Natural killer cell (primary cell): ENCODE data around the gene LEFTY1. TPM values are rescaled to one million over a fixed set of nuclear protein-coding genes. Genes with fewer than 3 reads are reported as not detected.
"Not testable (repeated sequence)": the region's sequence is repeated elsewhere in the genome, so short reads cannot be mapped to it uniquely, and the experiment has no call there.

ENCODE experiments used
- ATAC-seq, 3 donors: fragments of 150-1000 bp in 2 of 3; fragments of 200-7000 bp in 1 of 3; cut with Tn5 transposase; 1 replicate in 1 of 3; 2 replicates in 2 of 3; pipeline ENCODE4 v1.10.0; 2021; ENCODE audit warnings: mild to moderate bottlenecking in 2 of 3, moderate library complexity in 2 of 3
- DNase-seq, 2 donors: peaks; one replicate each; pipeline versions ENCODE4 v3.0.0 to v3.0.0-alpha.2; 2013 to 2021; ENCODE audit warnings: mixed read lengths in 1 of 2
- H3K27ac ChIP-seq: one replicate; pipeline ENCODE4 v1.5.1; 2013; ENCODE audit warnings: mild to moderate bottlenecking, low read length
- H3K27me3 ChIP-seq: one replicate; pipeline ENCODE4 v1.6.1; 2013; ENCODE audit warnings: low read length; ENCODE audit not compliant: control insufficient read depth, insufficient read depth
- H3K36me3 ChIP-seq: one replicate; pipeline ENCODE4 v1.6.1; 2013; ENCODE audit warnings: low read length; ENCODE audit not compliant: control insufficient read depth, insufficient read depth
- H3K4me1 ChIP-seq: one replicate; pipeline ENCODE4 v1.6.1; 2013; ENCODE audit warnings: low read length; ENCODE audit not compliant: control insufficient read depth, insufficient read depth
- H3K4me3 ChIP-seq: one replicate; pipeline ENCODE4 v1.5.1; 2013; ENCODE audit warnings: low read length
- H3K9me3 ChIP-seq: one replicate; pipeline ENCODE4 v1.6.1; 2013; ENCODE audit warnings: low read length; ENCODE audit not compliant: control insufficient read depth, insufficient read depth
- H3K27ac Mint-ChIP-seq, 2 donors: one replicate each; pipeline ENCODE4 v1.8.0; 2022; ENCODE audit warnings: mild to moderate bottlenecking in 2 of 2, mixed read lengths in 2 of 2, moderate library complexity in 1 of 2
- H3K27me3 Mint-ChIP-seq, 2 donors: one replicate each; pipeline ENCODE4 v1.8.0; 2022; ENCODE audit warnings: low read depth in 2 of 2, mixed read lengths in 2 of 2
- H3K36me3 Mint-ChIP-seq: one replicate; pipeline ENCODE4 v1.8.0; 2022; ENCODE audit warnings: mixed read lengths
- H3K4me1 Mint-ChIP-seq, 2 donors: one replicate each; pipeline ENCODE4 v1.8.0; 2022; ENCODE audit warnings: mixed read lengths in 2 of 2
- H3K4me3 Mint-ChIP-seq: one replicate; pipeline ENCODE4 v1.8.0; 2022; ENCODE audit warnings: mild to moderate bottlenecking, moderate library complexity, mixed read lengths
- H3K9me3 Mint-ChIP-seq, 2 donors: one replicate each; pipeline ENCODE4 v1.8.0; 2022; ENCODE audit warnings: mixed read lengths in 2 of 2
- WGBS: methylation state at CpG from one replicate; pipeline ENCODE4 v1.1.7; 2013; ENCODE audit warnings: missing lambda C conversion rate; ENCODE audit not compliant: insufficient coverage; 5-methylcytosine and 5-hydroxymethylcytosine counted together
- intact Hi-C: fragments of 100-400 bp; cut with micrococcal nuclease; formaldehyde crosslinking; loops from one replicate; pipeline ENCODE4 v1.14.2; 2022
- total RNA-seq, 4 donors: library from RNA; stranded (reverse); fragments of 120-200 nt in 1 of 4; gene quantifications; one replicate each; pipeline versions ENCODE4 v1.2.3 to v1.2.4, GENCODE V29; 2013 to 2022
- TF ChIP-seq, protein P1 (sequence below): fragments of 200-600 bp; IDR thresholded peaks from one replicate; pipeline ENCODE4 v1.8.0; 2022; ENCODE audit warnings: antibody characterized with exemption

The LEFTY1 gene
- total RNA-seq, 3 donors from 2014 or later (not counting 1 experiment from before 2014, with no cell fraction given), result not detected

DNA sequence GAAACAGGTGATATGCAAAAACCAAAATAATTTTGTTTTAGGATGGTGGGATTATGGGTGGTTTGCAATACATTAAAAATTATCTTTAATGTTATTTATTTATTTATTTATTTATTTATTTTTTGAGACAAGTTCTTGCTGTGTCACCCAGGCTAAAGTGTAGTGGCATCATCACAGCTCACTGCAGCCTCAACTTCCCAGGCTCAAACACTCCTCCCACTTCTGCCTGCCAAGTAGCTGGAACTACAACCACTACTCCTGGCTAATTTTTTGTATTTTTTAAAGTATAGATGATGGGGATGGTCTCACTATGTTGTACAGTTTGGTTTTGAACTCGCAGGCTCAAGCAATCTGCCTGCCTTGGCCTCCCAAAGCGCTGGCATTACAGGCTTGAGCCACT is 41.6 kb upstream of the LEFTY1 start:
- TF ChIP-seq, protein P1, sequence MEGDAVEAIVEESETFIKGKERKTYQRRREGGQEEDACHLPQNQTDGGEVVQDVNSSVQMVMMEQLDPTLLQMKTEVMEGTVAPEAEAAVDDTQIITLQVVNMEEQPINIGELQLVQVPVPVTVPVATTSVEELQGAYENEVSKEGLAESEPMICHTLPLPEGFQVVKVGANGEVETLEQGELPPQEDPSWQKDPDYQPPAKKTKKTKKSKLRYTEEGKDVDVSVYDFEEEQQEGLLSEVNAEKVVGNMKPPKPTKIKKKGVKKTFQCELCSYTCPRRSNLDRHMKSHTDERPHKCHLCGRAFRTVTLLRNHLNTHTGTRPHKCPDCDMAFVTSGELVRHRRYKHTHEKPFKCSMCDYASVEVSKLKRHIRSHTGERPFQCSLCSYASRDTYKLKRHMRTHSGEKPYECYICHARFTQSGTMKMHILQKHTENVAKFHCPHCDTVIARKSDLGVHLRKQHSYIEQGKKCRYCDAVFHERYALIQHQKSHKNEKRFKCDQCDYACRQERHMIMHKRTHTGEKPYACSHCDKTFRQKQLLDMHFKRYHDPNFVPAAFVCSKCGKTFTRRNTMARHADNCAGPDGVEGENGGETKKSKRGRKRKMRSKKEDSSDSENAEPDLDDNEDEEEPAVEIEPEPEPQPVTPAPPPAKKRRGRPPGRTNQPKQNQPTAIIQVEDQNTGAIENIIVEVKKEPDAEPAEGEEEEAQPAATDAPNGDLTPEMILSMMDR, result no peak
- H3K27me3 ChIP-seq, result no peaks in the 10 kb centered on the region
- WGBS, result 71% methylated on average over 1 of the region's 2 CpGs
- H3K27ac ChIP-seq, result no peak overlapping the region
- Mint-ChIP-seq H3K9me3 (no peaks in the 10 kb centered on the region), H3K4me1 (peaks cover 17 to 18% of the 10 kb centered on the region in 2 donors), H3K27ac (no peak overlapping the region), H3K27me3 (no peaks in the 10 kb centered on the region), H3K4me3 (no peak overlapping the region), H3K36me3 (no peaks in the 10 kb centered on the region)
- intact Hi-C loops, result no loop called here
- no peaks in the 10 kb centered on the region for H3K9me3 ChIP-seq
- H3K4me3 ChIP-seq, result no peak overlapping the region
- no peak for ATAC-seq
- peaks cover 12% of the 10 kb centered on the region for H3K4me1 ChIP-seq
- no peak for DNase-seq
- no peaks in the 10 kb centered on the region for H3K36me3 ChIP-seq

DNA sequence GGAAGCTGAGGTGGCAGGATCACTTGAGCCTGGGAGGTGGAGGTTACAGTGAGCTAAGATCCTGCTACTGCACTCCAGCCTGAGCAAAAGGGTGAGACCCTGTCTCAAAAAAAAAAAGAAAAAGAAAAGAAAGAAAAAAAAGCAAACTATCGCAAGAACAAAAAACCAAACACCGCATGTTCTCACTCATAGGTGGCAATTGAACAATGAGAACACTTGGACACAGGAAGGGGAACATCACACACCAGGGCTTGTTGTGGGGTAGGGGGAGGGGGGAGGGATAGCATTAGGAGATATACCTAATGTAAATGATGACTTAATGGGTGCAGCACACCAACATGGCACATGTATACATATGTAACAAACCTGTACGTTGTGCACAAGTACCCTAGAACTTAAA is 40.5 kb upstream of the LEFTY1 start:
- H3K27me3 Mint-ChIP-seq, H3K4me3 ChIP-seq, H3K9me3 ChIP-seq, H3K9me3 Mint-ChIP-seq, intact Hi-C loops, DNase-seq, H3K36me3 Mint-ChIP-seq, H3K27me3 ChIP-seq, H3K36me3 ChIP-seq, H3K4me3 Mint-ChIP-seq: not testable (repeated sequence)
- Histone ChIP-seq H3K4me1 (peaks cover 20% of the 10 kb centered on the region), H3K27ac (peak overlapping the region; percentile 12)
- H3K27ac Mint-ChIP-seq, result peak overlapping the region; percentile 66 to 82
- WGBS, result no CpG with 5 or more reads among the region's 3 CpGs
- H3K4me1 Mint-ChIP-seq, result peaks cover 17 to 18% of the 10 kb centered on the region in 2 donors
- ATAC-seq, result peak in 2 of 3 donors; percentile 35 to 58

DNA sequence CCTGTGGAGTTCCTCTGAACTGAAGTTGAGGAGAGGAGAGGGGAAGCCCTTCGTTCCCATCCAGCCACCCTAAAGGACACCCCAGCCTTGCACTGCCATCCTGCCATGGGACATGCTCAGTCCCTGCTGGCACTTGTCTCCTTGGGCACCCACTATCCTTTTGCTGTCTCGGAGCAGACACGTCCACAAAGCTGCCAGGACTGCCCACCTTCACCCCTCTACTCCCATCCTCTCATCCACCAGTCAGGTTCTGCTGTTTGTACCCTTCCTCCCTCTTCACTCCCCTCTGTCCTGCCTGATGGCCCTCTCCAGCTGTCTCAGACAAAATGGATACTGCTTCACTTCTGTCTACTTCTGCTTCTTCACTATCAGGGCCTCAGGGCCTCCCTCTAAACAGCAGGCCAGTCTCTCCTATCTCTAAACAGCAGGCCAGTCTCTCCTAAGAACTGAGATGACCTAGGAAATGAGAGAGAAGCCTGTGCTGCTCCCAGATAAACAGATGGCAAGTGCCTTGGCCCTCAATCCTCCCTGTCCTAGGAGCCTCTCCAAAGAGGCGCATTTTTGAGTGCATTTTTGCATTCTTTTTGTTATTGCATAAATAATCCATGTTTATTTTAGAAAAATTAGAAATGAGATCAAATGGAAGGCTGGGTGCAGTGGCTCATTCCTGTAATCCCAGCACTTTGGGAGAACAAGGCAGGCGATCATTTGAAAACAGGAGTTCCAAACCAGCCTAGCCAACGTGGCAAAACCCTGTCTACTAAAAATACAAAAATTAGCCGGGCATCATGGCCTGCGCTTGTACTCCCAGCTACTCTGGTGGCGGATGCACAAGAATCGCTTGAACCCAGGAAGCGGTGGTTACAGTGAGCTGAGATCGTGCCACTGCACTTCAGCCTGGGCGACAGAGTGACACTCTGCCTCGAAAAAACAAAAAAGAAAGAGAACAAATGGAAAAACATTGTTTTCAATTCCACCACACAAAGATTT is 39.5 kb upstream of the LEFTY1 start:
- H3K36me3 ChIP-seq, result no peaks in the 10 kb centered on the region
- no peaks in the 10 kb centered on the region for H3K27me3 Mint-ChIP-seq
- no peaks in the 10 kb centered on the region for H3K9me3 Mint-ChIP-seq
- no peak overlapping the region for H3K4me3 ChIP-seq
- H3K4me1 ChIP-seq, result peaks cover 23% of the 10 kb centered on the region
- TF ChIP-seq, protein P1, result no peak
- no peaks in the 10 kb centered on the region for H3K36me3 Mint-ChIP-seq
- H3K27me3 ChIP-seq, result no peaks in the 10 kb centered on the region
- peak overlapping the region; percentile 50 for H3K4me3 Mint-ChIP-seq
- H3K4me1 Mint-ChIP-seq, result peaks cover 20 to 25% of the 10 kb centered on the region in 2 donors
- peak overlapping the region; percentile 66 to 82 for H3K27ac Mint-ChIP-seq
- ATAC-seq, result no peak
- intact Hi-C loops, result no loop called here
- peak overlapping the region; percentile 12 for H3K27ac ChIP-seq
- no peaks in the 10 kb centered on the region for H3K9me3 ChIP-seq
- peak in 1 of 2 donors; percentile 44 for DNase-seq
- WGBS, result 53% methylated on average over 13 of the region's 14 CpGs

DNA sequence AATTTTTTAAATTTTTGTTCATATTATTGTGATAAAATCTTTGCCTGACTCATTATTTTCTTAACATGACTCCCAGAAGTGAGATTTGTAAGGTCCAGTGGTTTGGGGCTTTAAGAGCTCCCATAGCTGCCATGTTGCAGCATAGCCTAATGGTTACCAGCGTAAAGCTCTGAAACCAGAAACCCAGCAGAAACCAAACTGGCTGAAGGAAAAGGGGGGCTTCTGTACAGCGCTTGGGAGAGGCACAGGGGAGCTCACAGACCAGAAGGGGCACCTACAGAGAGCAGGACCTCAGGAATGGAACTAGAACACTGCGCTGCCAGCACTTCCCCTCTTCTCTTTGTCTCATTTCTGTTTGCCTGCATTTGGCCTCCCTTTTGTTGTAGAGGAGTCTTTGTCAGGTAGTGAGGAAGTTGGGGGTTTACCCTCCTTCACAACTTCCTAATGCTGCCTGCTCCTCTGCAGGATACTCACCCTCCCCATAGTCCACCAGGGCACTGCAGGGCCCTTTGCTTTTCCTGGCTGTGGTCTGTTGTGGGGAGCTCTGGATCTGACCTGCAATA is 37.7 kb upstream of the LEFTY1 start:
- no peak overlapping the region for H3K4me3 ChIP-seq
- no peak overlapping the region for H3K27ac ChIP-seq
- intact Hi-C loops, result no loop called here
- DNase-seq, result no peak
- H3K36me3 ChIP-seq, result peaks cover 8% of the 10 kb centered on the region
- no peaks in the 10 kb centered on the region for H3K9me3 ChIP-seq
- Mint-ChIP-seq H3K27me3 (no peaks in the 10 kb centered on the region), H3K27ac (peak overlapping the region in 1 of 2 donors; percentile 41), H3K36me3 (no peaks in the 10 kb centered on the region), H3K4me1 (peaks cover 26 to 37% of the 10 kb centered on the region in 2 donors), H3K9me3 (no peaks in the 10 kb centered on the region), H3K4me3 (peak overlapping the region; percentile 31)
- ATAC-seq, result no peak
- peaks cover 37% of the 10 kb centered on the region for H3K4me1 ChIP-seq
- WGBS, result 91% methylated on average over 2 of the region's 3 CpGs
- TF ChIP-seq, protein P1, result no peak
- H3K27me3 ChIP-seq, result no peaks in the 10 kb centered on the region
